SK-N-SH (cell line): ENCODE results near the gene BIN2. TPM values are rescaled to one million over a fixed set of nuclear protein-coding genes. Genes with fewer than 3 reads are reported as not detected.

Experiments used
- CTCF ChIA-PET: fragments of 300-600, 350-600 bp; formaldehyde crosslinking; extraction: SDS; loops from one replicate; lab custom pipeline; 2021; lab: Yijun Ruan, JAX
- POLR2A ChIA-PET: fragments of 350-600 bp; sonication (Branson Sonifier 250); formaldehyde crosslinking; extraction: SDS; loops from one replicate; lab custom pipeline; 2020; ENCODE audit warnings: antibody characterized with exemption, inconsistent platforms; lab: Yijun Ruan, JAX
- DNase-seq: peaks from one replicate; pipeline ENCODE4 v3.0.0; 2012
- H2AFZ ChIP-seq: fragments of 200-600 bp; sonication (generic); 2 replicates; pipeline ENCODE4 v1.8.1; 2016; ENCODE audit warnings: antibody characterized with exemption, mild to moderate bottlenecking, low read depth
- H3F3A ChIP-seq: fragments of 200-600 bp; sonication (generic); replicated peaks from 2 replicates; pipeline ENCODE3; 2016; ENCODE audit warnings: antibody characterized with exemption, mild to moderate bottlenecking; ENCODE audit not compliant: insufficient read depth
- H3K27ac ChIP-seq, 2 experiments: fragments of 200-500 bp in 1 of 2; fragments of 200-600 bp in 1 of 2; sonication (Bioruptor generic) in 1 of 2; sonication (generic), shearing (Covaris generic) in 1 of 2; 2 replicates each; pipeline versions ENCODE4 v1.5.1 to v1.6.1; 2014 to 2016; ENCODE audit warnings: low read depth in 2 of 2, inconsistent platforms in 1 of 2, low read length in 1 of 2, mild to moderate bottlenecking in 1 of 2, mixed read lengths in 1 of 2
- H3K27me3 ChIP-seq: fragments of 200-600 bp; sonication (generic), shearing (Covaris generic); 2 replicates; pipeline ENCODE4 v1.6.1; 2016; ENCODE audit warnings: mixed run types; ENCODE audit not compliant: insufficient read depth
- H3K36me3 ChIP-seq, 2 experiments: fragments of 200-500 bp in 1 of 2; fragments of 200-600 bp in 1 of 2; sonication (Bioruptor generic) in 1 of 2; sonication (generic) in 1 of 2; replicated peaks in 1 of 2; 2 replicates each; pipeline versions ENCODE3 to v1.5.1; 2014 to 2016; ENCODE audit warnings: low read length in 1 of 2, mild to moderate bottlenecking in 1 of 2; ENCODE audit not compliant: insufficient read depth in 2 of 2, control insufficient read depth in 1 of 2
- H3K4me1 ChIP-seq, 2 experiments: fragments of 200-500 bp in 1 of 2; fragments of 200-600 bp in 1 of 2; sonication (Bioruptor generic) in 1 of 2; sonication (generic), shearing (Covaris generic) in 1 of 2; 2 replicates each; pipeline versions ENCODE4 v1.5.1 to v1.6.1; 2014 to 2016; ENCODE audit warnings: low read depth in 1 of 2, low read length in 1 of 2, mixed run types in 1 of 2; ENCODE audit not compliant: insufficient read depth in 2 of 2, control insufficient read depth in 1 of 2
- H3K4me2 ChIP-seq: fragments of 200-600 bp; sonication (generic), shearing (Covaris generic); 2 replicates; pipeline ENCODE4 v1.6.1; 2017; ENCODE audit warnings: mixed run types
- H3K4me3 ChIP-seq, 2 experiments: fragments of 200-500 bp in 1 of 2; fragments of 200-600 bp in 1 of 2; sonication (Bioruptor generic) in 1 of 2; sonication (generic), shearing (Covaris generic) in 1 of 2; 2 replicates each; pipeline versions ENCODE4 v1.5.1 to v1.8.1; 2014 to 2016; ENCODE audit warnings: low read depth in 2 of 2, inconsistent platforms in 1 of 2, low read length in 1 of 2, mild to moderate bottlenecking in 1 of 2, mixed read lengths in 1 of 2, moderate library complexity in 1 of 2
- H3K79me2 ChIP-seq: fragments of 200-600 bp; sonication (generic); 2 replicates; pipeline ENCODE4 v1.8.1; 2017; ENCODE audit warnings: mild to moderate bottlenecking; ENCODE audit not compliant: insufficient read depth
- H3K9ac ChIP-seq: fragments of 200-600 bp; sonication (generic); 2 replicates; pipeline ENCODE4 v1.6.1; 2017; ENCODE audit warnings: mixed run types
- H3K9me2 ChIP-seq: fragments of 200-600 bp; sonication (generic); 2 replicates; pipeline ENCODE4 v1.6.1; 2017; ENCODE audit warnings: mixed run types
- H3K9me3 ChIP-seq: fragments of 200-600 bp; sonication (generic); 2 replicates; pipeline ENCODE4 v1.6.1; 2017; ENCODE audit warnings: mixed run types, mild to moderate bottlenecking, moderate library complexity
- H4K20me1 ChIP-seq: fragments of 200-600 bp; sonication (generic); 2 replicates; pipeline ENCODE4 v1.6.1; 2017; ENCODE audit warnings: mild to moderate bottlenecking, mixed run types; ENCODE audit not compliant: insufficient read depth
- EP300 ChIP-seq, 2 experiments: IDR thresholded peaks; 2 replicates each; pipeline versions ENCODE4 v1.4.0 to v1.6.1; 2012; ENCODE audit warnings: borderline replicate concordance in 1 of 2, low read depth in 1 of 2, low read length in 1 of 2
- FOXM1 ChIP-seq: IDR thresholded peaks from 2 replicates; pipeline ENCODE4 v1.4.0; 2012; ENCODE audit warnings: low read depth, mild to moderate bottlenecking
- MEF2A ChIP-seq: IDR thresholded peaks from 2 replicates; pipeline ENCODE4 v1.4.0; 2012; ENCODE audit warnings: low read depth, borderline replicate concordance
- NRF1 ChIP-seq: IDR thresholded peaks from 2 replicates; pipeline ENCODE4 v1.6.1; 2012; ENCODE audit warnings: low read depth, mild to moderate bottlenecking, low read length
- POLR2AphosphoS5 ChIP-seq: IDR thresholded peaks from 2 replicates; pipeline ENCODE4 v1.6.1; 2012; ENCODE audit warnings: low read depth, low read length
- RCOR1 ChIP-seq: fragments of 150-350 bp; IDR thresholded peaks from 2 replicates; pipeline ENCODE4 v1.6.1; 2017; ENCODE audit warnings: antibody characterized with exemption, low read length
- SIN3A ChIP-seq: IDR thresholded peaks from 2 replicates; pipeline ENCODE4 v1.6.1; 2012; ENCODE audit warnings: low read depth, mild to moderate bottlenecking, low read length, moderate library complexity, borderline replicate concordance
- TEAD4 ChIP-seq: IDR thresholded peaks from 2 replicates; pipeline ENCODE4 v1.4.0; 2012; ENCODE audit warnings: mild to moderate bottlenecking, borderline replicate concordance; ENCODE audit not compliant: insufficient read depth
- WGBS: methylation state at CpG from one replicate; pipeline ENCODE4 v1.1.6; 2017; ENCODE audit warnings: low lambda C conversion rate; 5-methylcytosine and 5-hydroxymethylcytosine counted together
- polyA plus RNA-seq, 3 experiments: library from polyadenylated mRNA; depleted of rRNA; stranded (reverse); fragments of >200 nt; gene quantifications; 2 replicates each; pipeline ENCODE4 v1.2.3, GENCODE V29; 2012
- TF ChIP-seq, protein P1 (sequence below): IDR thresholded peaks from 2 replicates; pipeline ENCODE4 v1.6.1; 2012; ENCODE audit warnings: mild to moderate bottlenecking, low read depth, low read length, moderate library complexity
- TF ChIP-seq, protein P2 (sequence below): IDR thresholded peaks from 2 replicates; pipeline ENCODE4 v1.4.0; 2012; ENCODE audit warnings: low read depth, borderline replicate concordance
- TF ChIP-seq, protein P3 (sequence below): IDR thresholded peaks from 2 replicates; pipeline ENCODE4 v1.4.0; 2012; ENCODE audit warnings: low read depth, borderline replicate concordance

The BIN2 gene
- polyA plus RNA-seq, 1 of the 3 experiments (the other 2 are of a cell fraction), result not detected

DNA sequence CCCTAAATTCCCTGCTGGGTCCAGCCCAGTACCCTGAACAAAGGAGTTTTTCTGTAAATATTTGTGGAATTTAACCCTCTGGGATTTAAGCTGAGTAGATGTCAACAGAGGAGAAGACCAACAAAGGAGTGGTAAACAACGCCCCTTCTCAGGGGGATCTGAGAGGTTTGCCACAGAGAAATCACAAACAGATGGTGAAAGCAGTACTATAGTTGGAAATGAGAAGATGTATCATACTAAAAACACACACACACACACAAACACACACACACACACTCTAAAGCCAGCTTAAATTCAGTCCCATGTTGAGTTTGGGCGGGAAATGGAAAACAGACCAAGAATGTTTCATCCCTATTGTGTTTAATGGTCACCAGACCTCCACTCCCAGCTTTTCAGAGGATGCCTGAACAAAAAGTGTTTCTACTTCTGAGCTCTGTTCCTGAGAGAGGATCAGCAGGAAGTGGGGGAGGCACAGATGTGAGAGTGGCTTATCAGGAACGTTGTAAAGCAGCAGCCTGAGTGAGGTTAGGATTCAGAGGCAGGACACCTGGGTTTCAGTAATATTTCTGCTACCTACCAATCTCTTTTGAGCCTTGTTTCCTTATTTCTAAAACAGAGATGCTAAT lies 3.2 kb downstream of the BIN2 start (continued):
- TF ChIP-seq, protein P1, sequence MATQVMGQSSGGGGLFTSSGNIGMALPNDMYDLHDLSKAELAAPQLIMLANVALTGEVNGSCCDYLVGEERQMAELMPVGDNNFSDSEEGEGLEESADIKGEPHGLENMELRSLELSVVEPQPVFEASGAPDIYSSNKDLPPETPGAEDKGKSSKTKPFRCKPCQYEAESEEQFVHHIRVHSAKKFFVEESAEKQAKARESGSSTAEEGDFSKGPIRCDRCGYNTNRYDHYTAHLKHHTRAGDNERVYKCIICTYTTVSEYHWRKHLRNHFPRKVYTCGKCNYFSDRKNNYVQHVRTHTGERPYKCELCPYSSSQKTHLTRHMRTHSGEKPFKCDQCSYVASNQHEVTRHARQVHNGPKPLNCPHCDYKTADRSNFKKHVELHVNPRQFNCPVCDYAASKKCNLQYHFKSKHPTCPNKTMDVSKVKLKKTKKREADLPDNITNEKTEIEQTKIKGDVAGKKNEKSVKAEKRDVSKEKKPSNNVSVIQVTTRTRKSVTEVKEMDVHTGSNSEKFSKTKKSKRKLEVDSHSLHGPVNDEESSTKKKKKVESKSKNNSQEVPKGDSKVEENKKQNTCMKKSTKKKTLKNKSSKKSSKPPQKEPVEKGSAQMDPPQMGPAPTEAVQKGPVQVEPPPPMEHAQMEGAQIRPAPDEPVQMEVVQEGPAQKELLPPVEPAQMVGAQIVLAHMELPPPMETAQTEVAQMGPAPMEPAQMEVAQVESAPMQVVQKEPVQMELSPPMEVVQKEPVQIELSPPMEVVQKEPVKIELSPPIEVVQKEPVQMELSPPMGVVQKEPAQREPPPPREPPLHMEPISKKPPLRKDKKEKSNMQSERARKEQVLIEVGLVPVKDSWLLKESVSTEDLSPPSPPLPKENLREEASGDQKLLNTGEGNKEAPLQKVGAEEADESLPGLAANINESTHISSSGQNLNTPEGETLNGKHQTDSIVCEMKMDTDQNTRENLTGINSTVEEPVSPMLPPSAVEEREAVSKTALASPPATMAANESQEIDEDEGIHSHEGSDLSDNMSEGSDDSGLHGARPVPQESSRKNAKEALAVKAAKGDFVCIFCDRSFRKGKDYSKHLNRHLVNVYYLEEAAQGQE, result no peak

DNA sequence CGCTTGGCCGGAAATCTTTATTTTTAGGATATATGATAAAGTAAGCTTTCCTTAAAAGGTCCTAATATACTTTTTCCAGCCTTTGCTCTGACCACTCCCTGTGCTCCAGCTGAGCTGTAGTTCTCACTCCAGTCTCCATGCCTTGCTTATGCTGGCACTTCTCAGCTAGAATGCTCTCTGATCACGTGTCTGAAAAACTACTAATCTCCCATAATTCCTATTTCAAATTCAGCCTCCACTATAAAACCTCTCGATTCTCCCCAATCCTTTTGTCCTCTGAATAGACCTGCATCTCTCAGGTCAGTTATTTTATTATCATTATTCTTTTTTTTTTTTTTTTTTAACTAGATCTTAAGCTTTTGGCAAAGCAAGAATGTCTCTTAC lies 3.7 kb downstream of the BIN2 start:
- no peak for DNase-seq
- Histone ChIP-seq H2AFZ (no peak overlapping the region), H3F3A (no peaks in the 10 kb centered on the region), H3K4me3 (no peak overlapping the region), H4K20me1 (no peaks in the 10 kb centered on the region), H3K9ac (no peak overlapping the region), H3K79me2 (no peaks in the 10 kb centered on the region), H3K27ac (no peak overlapping the region), H3K9me2 (no peaks in the 10 kb centered on the region), H3K36me3 (no peaks in the 10 kb centered on the region), H3K4me2 (no peak overlapping the region), H3K27me3 (no peaks in the 10 kb centered on the region), H3K4me1 (peaks cover 0 to 2% of the 10 kb centered on the region in 2 experiments; a peak in 1 of 4 replicates), H3K9me3 (no peaks in the 10 kb centered on the region)
- 75% methylated on average over 4 of the region's 4 CpGs for WGBS
- ChIA-PET POLR2A (no interaction called here), CTCF (interaction anchor here (0.6 to 2.3 kb wide), 2 partner anchors 21 to 509 kb away, joined by 3 to 7 read pairs; no protein-coding TSS in a partner anchor)
- TF ChIP-seq TEAD4, result no peak
- no peak for TF ChIP-seq RCOR1
- TF ChIP-seq NRF1, result no peak
- TF ChIP-seq EP300 (IDR thresholded peaks at IDR 0.05; ENCODE audit: borderline replicate concordance in 1 of 2, low read depth in 1 of 2, low read length in 1 of 2), result no peak
- TF ChIP-seq SIN3A, result no peak
- no peak for TF ChIP-seq MEF2A
- TF ChIP-seq, protein P2, sequence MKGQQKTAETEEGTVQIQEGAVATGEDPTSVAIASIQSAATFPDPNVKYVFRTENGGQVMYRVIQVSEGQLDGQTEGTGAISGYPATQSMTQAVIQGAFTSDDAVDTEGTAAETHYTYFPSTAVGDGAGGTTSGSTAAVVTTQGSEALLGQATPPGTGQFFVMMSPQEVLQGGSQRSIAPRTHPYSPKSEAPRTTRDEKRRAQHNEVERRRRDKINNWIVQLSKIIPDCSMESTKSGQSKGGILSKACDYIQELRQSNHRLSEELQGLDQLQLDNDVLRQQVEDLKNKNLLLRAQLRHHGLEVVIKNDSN, result no peak
- TF ChIP-seq, protein P3, sequence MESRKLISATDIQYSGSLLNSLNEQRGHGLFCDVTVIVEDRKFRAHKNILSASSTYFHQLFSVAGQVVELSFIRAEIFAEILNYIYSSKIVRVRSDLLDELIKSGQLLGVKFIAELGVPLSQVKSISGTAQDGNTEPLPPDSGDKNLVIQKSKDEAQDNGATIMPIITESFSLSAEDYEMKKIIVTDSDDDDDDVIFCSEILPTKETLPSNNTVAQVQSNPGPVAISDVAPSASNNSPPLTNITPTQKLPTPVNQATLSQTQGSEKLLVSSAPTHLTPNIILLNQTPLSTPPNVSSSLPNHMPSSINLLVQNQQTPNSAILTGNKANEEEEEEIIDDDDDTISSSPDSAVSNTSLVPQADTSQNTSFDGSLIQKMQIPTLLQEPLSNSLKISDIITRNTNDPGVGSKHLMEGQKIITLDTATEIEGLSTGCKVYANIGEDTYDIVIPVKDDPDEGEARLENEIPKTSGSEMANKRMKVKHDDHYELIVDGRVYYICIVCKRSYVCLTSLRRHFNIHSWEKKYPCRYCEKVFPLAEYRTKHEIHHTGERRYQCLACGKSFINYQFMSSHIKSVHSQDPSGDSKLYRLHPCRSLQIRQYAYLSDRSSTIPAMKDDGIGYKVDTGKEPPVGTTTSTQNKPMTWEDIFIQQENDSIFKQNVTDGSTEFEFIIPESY, result no peak
- no peak for TF ChIP-seq POLR2AphosphoS5
- no peak for TF ChIP-seq FOXM1
